Stimulated activated CD8-positive, alpha-beta memory T cell treated with anti-CD3 and anti-CD28 coated beads, Interleukin-2, amount 100 ng/mL, for 1 hour (primary cell): ENCODE results near the gene DDX51.

Experiments
- DNase-seq, 2 donors: peaks; one replicate each; pipeline ENCODE4 v3.0.0-alpha.2; 2020; ENCODE audit warnings: low read depth in 2 of 2

DDX51 gene

DNA sequence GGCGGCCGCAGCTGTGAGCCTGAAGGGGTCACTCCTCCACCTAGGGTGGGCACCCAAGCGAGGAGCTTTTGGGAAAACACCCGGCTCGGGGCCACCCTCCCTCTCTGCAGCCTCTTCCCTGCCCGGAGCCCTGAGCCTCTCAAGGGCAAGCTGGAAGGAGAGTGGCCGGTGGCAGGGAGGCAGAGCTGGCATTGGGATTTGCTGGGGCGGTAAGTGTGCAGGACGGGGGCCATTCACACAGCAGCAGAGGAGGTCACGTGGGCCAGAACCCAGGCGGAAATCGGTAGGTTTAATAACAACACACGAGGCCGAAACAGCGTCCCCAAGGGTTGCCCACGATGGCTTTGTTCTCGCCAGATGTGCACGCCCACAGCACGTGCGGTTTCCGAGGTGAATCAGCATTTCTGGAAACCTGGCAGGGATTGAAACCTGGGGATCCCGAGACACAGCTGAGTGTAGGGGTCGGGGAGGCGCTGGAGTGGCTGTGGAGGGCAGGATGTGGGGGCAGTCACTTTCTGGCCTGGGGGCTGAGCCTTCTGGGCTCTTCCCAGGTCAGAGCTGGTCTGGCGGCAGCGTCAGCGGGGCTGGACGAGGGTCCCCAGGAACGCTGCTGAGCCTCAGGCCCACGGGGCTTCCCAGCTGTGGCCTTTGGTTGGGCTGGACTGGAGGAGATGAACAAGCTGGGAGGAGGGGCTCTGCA lies 23.6 kb upstream of the DDX51 start:
- DNase-seq = no peak

DNA sequence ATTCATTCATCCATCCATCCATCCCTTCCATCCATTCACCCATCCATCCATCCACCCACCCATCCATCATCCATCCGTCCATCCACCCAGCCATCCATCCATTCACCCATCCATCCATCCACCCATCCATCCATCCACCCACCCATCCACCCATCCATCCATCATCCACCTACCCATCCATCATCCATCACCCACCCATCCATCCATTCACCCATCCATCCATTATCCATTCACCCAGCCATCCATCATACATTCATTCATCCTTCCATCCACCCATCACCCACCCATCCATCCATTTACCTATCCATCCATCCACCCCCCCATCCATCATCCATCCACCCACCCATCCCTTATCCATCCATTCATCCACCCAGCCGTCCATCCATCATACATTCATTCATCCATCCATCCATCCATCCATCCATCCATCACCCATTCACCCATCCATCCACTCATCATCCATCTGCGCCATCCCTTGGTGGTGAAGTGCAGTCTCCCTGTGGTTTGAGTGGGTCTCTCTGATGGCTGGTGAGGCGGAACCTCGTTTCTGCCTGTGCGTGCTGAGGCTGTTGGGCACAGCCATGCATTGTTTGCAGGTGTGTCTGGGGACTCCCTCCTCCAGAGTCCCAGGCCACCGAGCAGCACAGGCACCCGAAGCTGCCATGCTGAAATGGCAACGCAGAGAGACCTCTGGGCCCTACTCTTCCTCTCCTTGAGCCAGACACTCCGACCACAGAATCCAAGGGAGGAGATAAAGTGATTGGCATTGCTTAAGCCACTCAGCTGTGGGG lies 22.9 kb upstream of the DDX51 start:
- DNase-seq = no peak

DNA sequence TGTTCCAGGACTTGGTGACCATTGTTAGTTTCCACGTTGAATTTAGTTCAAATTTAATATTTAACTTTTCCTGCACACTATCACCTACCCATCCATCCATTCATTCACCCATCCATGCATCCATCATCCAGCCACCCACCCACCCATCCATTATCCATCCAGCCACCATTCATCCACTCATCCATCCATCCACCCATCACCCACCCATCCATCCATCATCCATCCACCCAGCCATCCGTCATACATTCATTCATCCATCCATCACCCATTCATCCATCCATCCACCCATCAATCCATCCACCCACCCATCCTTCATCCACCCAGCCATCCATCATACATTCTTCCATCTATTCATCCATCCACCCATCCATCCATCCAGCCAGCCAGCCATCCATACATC lies 22.0 kb upstream of the DDX51 start:
- DNase-seq = no peak

DNA sequence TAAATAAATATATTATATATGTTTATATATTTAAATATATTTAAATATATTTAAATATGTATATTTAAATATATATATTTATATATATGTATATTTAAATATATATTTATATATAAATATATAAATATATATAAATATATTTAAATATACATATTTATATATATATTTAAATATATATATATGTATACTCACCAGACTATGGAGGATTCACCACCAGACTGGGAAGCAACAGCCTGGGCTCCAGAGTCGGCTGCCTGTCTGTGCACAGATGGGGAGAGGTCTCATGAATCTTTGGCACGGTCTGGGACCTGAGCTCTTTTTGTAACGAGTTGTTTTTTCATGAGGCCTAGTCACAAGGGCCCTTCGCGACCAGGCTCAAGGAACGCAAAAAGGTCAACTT lies 21.5 kb upstream of the DDX51 start:
- DNase-seq = no peak

DNA sequence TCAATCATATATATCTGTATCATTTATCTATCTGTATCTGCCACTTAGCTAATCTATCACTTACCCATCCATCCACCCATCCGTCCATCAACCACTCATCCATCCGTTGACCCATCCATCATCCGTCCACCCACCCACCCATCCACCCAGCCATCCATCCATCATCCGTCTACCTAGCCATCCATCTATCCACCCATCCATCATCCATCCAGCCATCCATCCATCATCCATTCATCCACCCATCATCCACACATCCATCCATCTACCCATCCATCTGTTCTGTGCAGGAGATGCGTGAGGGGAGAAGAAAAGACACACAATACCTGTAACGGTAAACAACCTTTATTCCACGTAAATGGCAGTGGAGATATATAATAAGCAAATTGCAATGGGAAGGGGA lies 20.3 kb upstream of the DDX51 start:
- DNase-seq = no peak

DNA sequence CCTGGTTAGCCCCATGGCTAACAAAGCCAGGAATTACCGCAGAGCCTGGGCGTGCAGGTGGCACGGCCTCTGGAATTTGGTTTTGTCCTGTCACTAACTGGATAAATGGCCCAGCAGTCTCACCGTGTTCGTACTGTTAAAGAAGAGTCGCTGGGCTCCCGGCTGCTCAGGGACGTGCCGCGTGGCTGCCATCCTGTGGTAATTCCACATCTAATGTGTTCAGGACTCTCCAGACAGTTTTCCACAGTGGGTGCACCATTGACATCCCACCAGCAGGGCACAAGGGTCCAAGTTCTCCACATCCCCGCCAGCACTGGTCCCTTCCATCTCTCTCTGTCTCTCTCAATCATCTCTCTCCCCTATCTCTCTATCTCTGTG lies 19.8 kb upstream of the DDX51 start:
- no peak for DNase-seq

DNA sequence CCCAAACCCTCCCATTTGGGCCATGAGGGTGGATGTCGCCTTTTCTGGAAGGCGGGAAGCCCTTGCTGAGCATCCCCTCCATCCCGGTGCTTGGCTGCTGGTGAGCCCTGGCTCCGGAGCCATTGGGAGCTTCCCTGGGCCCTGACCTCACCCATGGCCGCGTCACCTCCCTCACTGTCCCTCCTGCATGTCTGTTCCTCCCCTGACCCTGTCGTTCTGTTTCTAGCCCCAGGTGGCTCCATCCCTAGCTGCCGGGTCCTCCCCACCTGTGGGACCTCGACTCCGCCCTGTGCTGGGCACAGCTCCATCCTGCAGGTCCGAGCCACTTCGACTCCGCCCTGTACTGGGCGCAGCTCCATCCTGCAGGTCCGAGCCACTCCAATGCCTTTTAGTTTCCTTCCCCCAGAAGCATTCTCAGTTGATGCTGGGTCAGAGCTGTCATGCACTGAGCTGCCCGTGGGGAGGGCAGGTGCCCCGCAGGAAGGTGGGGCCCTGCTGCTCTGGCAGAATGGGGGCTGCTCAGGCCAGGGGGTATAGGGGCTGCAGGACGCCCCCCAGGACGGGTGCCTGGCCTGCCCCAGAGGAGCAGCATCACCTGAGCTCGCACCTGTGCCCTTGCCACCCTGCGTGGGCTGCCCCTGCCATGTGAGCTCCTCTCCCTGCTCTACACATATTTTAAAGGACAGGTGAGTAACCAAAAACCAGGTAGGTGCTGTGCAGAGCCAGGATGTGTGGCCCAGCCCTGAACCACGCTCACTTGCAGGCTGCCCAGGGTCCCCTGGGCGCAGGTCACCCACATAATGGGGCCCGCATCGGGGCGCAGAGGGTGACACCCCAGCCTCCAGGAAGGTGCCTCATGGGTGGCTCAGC lies 19.2 kb upstream of the DDX51 start:
- DNase-seq = no peak

DNA sequence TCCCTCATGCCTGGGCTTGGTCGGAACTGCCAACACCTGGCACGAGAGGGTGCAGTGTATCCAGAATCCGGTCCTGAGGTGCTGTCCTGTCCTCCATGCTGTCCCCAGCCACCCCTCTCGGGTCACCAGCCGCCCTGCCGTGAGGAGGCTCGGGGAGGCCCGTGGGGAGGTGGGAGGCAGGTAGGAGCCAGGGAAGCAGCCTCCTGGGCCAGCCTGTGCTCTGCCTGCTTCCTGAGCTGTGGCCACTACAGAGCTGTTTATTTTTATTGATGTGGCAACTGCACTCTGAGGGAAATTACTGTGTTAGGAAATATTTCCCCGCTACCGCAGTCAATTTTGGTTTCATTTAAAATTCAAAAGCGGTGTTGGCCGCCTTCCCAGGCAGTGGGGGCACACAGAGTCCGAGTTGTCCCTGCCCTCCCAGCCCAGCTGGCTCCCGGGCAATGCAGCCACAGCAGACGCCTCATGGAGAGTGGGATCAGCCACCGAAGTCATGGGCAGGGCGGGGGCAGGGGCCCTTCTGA lies 18.5 kb upstream of the DDX51 start:
- DNase-seq = no peak

DNA sequence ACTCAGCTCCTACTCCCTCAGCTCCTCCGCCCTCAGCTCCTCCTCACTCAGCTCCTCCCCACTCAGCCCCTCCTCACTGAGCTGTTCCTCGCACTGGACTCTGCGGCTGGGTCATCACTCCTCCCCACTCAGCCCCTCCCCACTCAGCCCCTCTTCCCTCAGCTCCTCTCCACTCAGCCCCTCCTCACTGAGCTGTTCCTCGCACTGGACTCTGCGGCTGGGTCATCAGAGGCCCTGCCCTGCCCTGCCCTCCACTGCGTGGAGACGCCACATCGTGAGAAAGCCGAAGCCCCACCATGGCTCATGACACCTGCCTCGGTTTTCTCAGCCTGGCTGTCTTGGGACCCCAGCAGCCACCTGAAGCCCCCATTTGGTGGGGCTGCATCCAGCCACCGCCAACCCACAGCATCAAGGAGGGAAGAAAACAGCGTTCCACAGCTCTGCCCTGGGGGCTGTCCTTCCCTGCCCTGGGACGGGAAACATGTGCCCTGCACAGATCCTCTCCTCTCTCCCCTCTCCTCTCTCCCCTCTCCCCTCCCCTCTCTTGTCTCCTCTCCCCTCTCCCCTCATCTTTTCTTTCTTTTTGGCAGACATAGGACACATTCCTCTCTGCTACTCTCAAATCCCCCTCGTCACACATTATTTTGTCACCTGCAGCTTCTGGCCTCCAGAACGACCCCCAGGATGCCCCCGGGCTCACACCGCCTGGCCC lies 17.8 kb upstream of the DDX51 start:
- DNase-seq = no peak

DNA sequence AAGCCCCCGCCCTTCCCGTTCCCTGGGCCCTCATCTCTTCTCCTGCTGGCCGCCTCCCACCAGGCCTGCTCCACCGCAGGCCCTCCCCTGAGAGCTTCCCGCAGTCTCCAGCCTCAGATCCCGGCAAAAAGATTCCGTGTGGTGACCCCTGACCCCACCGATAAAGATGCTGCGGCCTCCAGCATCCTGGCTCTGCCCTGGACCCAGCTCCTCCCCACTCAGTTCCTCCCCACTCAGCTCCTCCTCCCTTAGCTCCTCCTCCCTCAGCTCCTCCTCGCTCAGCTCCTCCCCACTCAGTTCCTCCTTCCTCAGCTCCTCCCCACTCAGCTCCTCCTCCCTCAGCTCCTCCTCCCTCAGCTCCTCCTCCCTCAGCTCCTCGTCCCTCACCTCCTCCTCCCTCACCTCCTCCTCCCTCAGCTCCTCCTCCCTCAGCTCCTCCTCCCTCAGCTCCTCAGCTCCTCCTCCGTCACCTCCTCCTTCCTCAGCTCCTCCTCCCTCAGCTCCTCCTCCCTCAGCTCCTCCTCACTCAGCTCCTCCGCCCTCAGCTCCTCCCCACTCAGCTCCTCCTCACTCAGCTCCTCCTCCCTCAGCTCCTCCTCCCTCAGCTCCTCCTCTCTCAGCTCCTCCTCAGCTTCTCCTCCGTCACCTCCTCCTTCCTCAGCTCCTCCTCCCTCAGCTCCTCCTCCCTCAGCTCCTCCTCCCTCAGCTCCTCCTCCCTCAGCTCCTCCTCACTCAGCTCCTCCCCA lies 17.1 kb upstream of the DDX51 start:
- DNase-seq = no peak

DNA sequence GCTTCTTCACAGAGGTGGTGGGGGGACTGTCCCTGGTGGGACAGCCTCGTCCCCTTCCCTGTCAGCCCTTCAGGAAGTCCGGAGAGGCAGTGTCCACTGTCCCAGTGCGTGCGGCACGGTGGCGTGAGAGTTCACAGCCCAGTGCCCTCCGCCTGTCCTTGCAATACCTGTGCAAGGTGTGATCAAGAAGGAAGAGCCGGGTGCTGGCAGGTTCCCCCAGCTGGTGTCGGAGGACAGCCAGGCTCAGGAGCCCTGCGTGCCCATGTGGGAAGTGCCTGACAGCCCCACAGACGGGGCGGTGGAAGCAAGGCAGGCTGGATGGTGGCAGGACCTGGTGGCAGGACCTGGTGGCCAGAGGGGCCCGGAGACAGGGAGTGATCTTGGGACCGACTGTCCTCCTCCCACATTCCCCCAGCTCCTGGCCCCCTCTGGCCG lies 16.5 kb upstream of the DDX51 start:
- DNase-seq = no peak

DNA sequence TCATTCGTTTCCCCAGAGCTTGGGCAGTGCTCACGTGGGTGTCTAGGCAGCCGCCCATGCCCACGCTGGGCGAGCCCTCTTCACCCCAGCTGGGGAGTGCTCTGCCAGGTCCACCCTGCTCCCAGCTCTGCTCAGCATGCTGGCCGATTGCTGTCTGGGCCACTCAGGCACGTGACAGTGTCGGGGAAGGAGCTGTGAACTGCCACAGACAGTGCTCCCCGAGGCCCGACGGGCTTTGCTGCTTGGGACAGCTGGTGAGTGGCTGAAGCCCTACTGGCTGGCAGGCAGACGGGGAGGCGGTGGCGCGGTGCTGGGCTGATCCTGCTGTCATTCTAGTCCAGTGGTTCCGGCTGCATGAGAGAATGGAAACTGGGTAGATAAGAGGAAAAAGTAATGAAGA lies 15.9 kb upstream of the DDX51 start:
- no peak for DNase-seq

DNA sequence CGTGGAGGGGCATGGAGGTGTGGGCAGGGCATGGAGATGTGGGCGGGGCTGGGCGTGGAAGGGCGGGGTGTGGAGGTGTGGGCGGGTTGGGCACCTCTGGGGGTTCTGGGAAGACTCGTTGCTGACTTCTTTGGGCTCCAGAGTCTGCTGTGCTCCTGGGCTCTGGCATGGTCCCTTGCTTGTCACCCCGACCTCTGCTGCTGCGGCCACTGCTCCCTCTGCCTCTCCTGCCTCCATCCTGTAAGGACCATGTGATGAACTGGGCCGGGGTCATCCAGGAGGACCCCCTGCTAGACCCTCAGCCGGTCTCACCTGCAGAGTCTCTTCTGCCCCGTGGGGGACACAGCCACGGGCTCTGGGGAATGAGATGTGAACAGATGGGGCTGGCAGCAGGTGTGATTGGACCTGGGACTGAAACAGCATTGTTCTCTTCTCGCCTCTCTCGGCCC lies 15.5 kb upstream of the DDX51 start:
- no peak for DNase-seq

DNA sequence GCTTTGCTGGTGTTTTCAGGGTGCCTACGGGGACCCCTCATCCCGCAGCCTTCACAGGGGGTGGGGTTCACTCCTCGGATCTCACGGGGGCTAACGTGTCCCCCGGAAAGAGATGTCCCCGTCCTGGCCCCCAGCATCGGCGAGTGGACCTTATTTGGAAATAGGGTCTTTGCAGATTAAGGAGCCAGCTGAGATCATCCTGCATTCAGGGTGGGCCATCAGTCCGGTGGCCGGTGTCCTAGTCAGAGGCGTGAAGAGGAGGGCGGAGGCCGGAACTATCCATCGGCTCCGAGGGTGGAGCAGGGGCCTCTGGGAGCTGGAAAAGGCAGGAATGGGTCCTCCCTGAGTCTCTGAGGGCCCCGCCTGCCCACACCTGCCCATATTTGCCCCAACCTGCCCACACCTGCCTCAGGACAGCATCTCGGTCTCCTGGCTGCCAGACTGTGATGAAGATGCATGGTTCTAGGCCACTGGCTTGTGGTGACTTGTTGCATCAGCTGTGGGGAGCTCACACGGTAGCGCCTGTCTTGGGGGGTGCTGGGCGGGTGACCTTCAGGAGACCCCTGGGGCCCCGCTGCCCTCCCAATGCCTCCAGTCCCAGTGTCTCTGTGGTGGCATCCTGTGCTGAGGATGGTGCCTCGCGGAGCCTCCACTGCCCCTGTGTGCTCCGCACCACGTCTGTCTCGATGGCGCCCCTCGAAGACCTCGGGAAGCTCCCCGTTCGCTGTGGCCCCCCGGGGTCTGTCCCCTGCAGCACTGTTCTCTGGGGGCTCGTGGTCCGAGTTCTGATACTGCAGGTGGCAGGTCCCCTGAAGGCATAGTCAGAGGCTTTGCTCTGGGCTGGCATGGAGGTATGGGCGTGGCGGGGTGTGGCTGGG lies 14.8 kb upstream of the DDX51 start:
- no peak for DNase-seq

DNA sequence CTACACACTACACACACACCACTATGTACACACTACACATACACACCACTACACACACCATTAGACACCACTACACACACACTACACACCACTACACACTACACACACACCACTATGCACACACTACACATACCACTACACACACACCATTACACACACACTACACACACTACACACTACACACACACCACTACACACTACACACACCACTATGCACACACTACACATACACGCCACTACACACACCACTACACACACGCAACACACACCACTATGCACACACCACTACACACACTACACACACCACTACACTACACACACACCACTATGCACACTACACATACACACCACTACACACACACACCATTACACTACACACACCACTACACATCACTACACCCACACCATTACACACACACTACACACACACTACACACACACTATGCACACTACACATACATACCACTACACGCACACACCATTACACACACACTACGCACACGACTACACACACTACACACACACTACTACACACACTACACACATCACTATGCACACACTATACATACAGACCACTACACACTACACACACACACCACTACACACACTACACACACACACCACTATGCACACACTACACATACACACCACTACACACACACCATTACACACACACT lies 13.8 kb upstream of the DDX51 start:
- DNase-seq = no peak

DNA sequence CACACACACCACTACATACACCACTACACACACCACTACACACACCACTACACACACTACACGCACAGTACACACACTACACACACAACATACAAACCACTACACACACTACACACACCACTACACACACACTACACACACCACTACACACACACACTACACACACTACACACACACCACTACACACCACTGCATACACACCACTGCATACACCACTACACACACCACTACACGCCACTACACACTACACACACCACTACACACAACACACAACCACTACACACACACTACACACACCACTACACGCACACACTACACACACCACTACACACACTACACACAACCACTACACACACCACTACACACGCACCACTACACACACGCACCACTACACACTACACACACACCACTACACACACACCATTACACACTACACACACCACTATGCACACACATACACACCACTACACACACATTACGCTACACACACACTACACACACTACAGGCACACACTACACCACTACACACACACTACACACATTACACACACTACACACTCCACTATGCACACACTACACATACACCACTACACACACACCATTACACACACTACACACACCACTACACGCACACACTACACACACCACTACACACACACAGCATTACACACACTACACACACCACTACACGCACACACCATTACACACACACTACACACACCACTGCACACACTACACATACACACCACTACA lies 12.6 kb upstream of the DDX51 start:
- no peak for DNase-seq

DNA sequence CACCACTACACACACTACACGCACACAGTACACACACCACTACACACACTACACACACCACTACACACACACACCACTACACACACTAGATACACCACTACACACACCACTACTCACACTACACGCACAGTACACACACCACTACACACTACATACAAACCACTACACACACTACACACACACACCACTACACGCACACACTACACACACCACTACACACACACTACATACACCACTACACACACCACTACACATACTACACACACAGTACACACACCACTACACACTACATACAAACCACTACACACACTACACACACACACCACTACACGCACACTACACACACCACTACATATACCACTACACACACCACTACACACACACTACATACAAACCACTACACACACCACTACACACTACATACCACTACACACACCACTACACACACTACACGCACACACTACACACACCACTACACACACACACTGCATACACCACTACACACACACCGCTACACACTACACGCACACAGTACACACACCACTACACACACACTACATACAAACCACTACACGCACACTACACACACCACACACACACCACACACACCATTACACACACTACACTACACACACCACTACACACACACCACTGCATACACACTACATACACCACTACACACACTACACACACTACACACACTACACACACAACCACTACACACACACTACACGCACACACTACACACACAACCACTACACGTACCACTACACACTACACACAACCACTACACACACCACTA lies 11.9 kb upstream of the DDX51 start:
- no peak for DNase-seq
